ENCODE data around the gene CGB1.

CGB1 gene

DNA sequence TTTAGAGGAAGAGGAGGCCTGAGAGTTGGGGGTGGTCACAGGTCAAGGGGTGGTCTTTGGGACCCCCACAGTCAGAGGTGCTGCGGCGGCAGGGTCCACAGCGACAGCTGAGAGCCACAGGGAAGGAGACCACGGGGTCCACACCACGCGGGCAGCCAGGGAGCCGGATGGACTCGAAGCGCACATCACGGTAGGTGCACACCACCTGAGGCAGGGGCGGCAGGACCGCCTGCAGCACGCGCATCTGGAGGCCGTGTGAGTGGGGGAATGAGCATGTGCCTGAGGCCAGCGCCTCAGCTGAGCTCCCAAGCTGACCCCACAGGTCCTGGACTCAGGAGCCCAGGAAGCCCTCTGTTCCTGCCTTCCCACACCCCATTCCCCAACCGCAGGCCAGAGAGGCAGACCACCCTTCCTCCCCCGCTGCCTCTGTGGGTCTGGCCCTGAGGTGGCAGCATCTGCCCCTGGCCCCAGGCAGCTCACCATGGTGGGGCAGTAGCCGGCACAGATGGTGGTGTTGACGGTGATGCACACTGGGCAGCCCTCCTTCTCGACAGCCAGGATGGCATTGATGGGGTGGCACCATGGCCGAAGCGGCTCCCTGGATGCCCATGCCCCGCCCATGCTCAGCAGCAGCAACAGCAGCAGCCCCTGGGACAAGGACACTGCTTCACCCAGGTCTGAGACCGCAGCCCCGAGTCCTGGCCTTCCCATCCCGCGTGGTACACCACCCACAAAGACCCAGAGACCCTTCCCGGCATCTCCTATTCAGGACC, 20.4 kb downstream of the CGB1 start:
- Histone ChIP-seq H3K27ac (no peak overlapping the region), H3K36me3 (peaks cover 42% of the 10 kb centered on the region), H3K27me3 (peaks cover 43% of the 10 kb centered on the region), H3K9me3 (no peaks in the 10 kb centered on the region), H3K4me3 (ENCODE audit: low read depth in 1 of 2, low read length in 1 of 2) (no peak overlapping the region), H3K4me1 (ENCODE audit: control insufficient read depth in 1 of 2, insufficient read depth in 1 of 2, low read depth in 1 of 2, low read length in 1 of 2) (peaks cover 23% of the 10 kb centered on the region in 2 experiments)
- no peak for TF ChIP-seq CTCF (IDR thresholded peaks at IDR 0.05)

- Histone ChIP-seq H3K9me3 (no peaks in the 10 kb centered on the region), H3K27me3 (peaks cover 29% of the 10 kb centered on the region), H3K4me3 (ENCODE audit: low read depth in 1 of 2, low read length in 1 of 2) (no peak overlapping the region), H3K36me3 (peaks cover 56% of the 10 kb centered on the region), H3K4me1 (ENCODE audit: control insufficient read depth in 1 of 2, insufficient read depth in 1 of 2, low read depth in 1 of 2, low read length in 1 of 2) (peaks cover 23% of the 10 kb centered on the region in 2 experiments), H3K27ac (no peak overlapping the region)
- no peak for TF ChIP-seq CTCF (IDR thresholded peaks at IDR 0.05)
Measured at GRCh38 chr19:49014870-49015255, 21.8 kb downstream of the CGB1 start.

GRCh38 chr19:49014123-49014869, 22.4 kb downstream of the CGB1 start:
- peaks cover 18 to 20% of the 10 kb centered on the region in 2 experiments for H3K4me1 ChIP-seq (ENCODE audit: control insufficient read depth in 1 of 2, insufficient read depth in 1 of 2, low read depth in 1 of 2, low read length in 1 of 2)
- H3K36me3 ChIP-seq: peaks cover 62% of the 10 kb centered on the region
- H3K9me3 ChIP-seq: no peaks in the 10 kb centered on the region
- peaks cover 23% of the 10 kb centered on the region for H3K27me3 ChIP-seq
- no peak overlapping the region for H3K27ac ChIP-seq
- TF ChIP-seq CTCF (IDR thresholded peaks at IDR 0.05): no peak
- no peak overlapping the region for H3K4me3 ChIP-seq (ENCODE audit: low read depth in 1 of 2, low read length in 1 of 2)

DNA sequence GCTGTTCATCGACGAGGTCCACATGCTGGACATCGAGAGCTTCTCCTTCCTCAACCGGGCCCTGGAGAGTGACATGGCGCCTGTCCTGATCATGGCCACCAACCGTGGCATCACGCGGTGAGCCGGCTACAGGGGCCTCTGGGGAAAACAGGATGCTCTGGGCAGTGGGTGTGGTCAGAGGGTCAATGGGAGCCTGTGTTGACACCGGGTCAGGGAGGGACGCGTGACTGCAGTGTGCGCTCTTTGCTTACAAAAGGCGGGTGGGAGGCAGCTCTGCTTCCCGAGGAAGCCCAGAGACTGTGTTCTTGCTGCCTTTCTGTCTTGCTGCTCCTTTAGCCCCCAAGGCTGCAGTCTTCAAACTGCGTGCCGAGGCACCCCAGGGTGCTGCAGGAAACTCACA, 25.5 kb downstream of the CGB1 start:
- TF ChIP-seq CTCF (IDR thresholded peaks at IDR 0.05): no peak
- Histone ChIP-seq H3K36me3 (peaks cover 78% of the 10 kb centered on the region), H3K27ac (no peak overlapping the region), H3K4me3 (ENCODE audit: low read depth in 1 of 2, low read length in 1 of 2) (no peak overlapping the region), H3K4me1 (ENCODE audit: control insufficient read depth in 1 of 2, insufficient read depth in 1 of 2, low read depth in 1 of 2, low read length in 1 of 2) (no peaks in the 10 kb centered on the region), H3K27me3 (no peaks in the 10 kb centered on the region), H3K9me3 (no peaks in the 10 kb centered on the region)

DNA sequence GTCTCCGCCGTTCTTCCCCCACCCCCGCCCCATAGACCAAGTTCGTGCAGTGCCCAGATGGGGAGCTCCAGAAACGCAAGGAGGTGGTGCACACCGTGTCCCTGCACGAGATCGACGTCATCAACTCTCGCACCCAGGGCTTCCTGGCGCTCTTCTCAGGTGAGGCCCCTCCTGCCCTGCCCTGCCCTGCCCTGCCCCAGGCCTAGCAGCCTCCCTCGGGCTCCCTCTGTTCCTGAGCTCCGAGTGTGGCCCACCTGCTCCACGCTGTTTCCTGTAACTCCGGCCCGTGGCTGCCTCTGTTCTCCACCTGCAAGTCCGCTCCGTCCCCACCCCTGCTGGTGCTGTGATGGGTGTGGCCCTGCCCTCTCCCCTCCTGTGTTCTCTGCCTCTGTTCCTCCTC, 26.2 kb downstream of the CGB1 start:
- Histone ChIP-seq H3K36me3 (peaks cover 78% of the 10 kb centered on the region), H3K4me1 (ENCODE audit: control insufficient read depth in 1 of 2, insufficient read depth in 1 of 2, low read depth in 1 of 2, low read length in 1 of 2) (no peaks in the 10 kb centered on the region), H3K9me3 (no peaks in the 10 kb centered on the region), H3K27me3 (no peaks in the 10 kb centered on the region), H3K4me3 (ENCODE audit: low read depth in 1 of 2, low read length in 1 of 2) (no peak overlapping the region), H3K27ac (no peak overlapping the region)
- TF ChIP-seq CTCF (IDR thresholded peaks at IDR 0.05): no peak

Data from neutrophil (primary cell).